MM.1S (cell line): Measurements from ENCODE around the gene F10.

Experiments
- DNase-seq: peaks from one replicate; pipeline ENCODE4 v3.0.0-alpha.2; 2015
- H2AFZ ChIP-seq: fragments of 300-600 bp; sonication (generic); 2 replicates; pipeline ENCODE4 v1.6.0; 2016; ENCODE audit warnings: antibody characterized with exemption, low read length
- H3F3A ChIP-seq: fragments of 300-600 bp; sonication (generic); 2 replicates; pipeline ENCODE4 v1.6.1; 2016; ENCODE audit warnings: mild to moderate bottlenecking, antibody characterized with exemption, low read length, moderate library complexity, mixed read lengths; ENCODE audit not compliant: insufficient read depth
- H3K27ac ChIP-seq: fragments of 300-600 bp; sonication (generic); 2 replicates; pipeline ENCODE4 v1.5.1; 2016; ENCODE audit warnings: mild to moderate bottlenecking, low read length
- H3K27me3 ChIP-seq: fragments of 300-600 bp; sonication (generic); replicated peaks from 2 replicates; pipeline ENCODE4 v1.6.0; 2016; ENCODE audit warnings: low read length; ENCODE audit not compliant: insufficient read depth
- H3K36me3 ChIP-seq: fragments of 300-600 bp; sonication (generic); replicated peaks from 2 replicates; pipeline ENCODE4 v1.6.1; 2016; ENCODE audit warnings: mild to moderate bottlenecking, low read length, mixed read lengths; ENCODE audit not compliant: insufficient read depth
- H3K4me1 ChIP-seq: fragments of 300-600 bp; sonication (generic); 2 replicates; pipeline ENCODE4 v1.6.1; 2016; ENCODE audit warnings: low read length, mixed read lengths
- H3K4me2 ChIP-seq: fragments of 300-600 bp; sonication (generic); 2 replicates; pipeline ENCODE4 v1.6.0; 2016; ENCODE audit warnings: low read depth, low read length
- H3K4me3 ChIP-seq: fragments of 300-600 bp; sonication (generic); 2 replicates; pipeline ENCODE4 v1.5.1; 2016; ENCODE audit warnings: low read length, mixed read lengths
- H3K79me2 ChIP-seq: fragments of 300-600 bp; sonication (generic); 2 replicates; pipeline ENCODE4 v1.6.1; 2016; ENCODE audit warnings: mixed run types, low read length, mixed read lengths
- H3K9ac ChIP-seq: fragments of 300-600 bp; sonication (generic); 2 replicates; pipeline ENCODE4 v1.6.1; 2016; ENCODE audit warnings: low read length, mixed read lengths
- H3K9me2 ChIP-seq: fragments of 300-600 bp; sonication (generic); replicated peaks from 2 replicates; pipeline ENCODE4 v1.6.1; 2016; ENCODE audit warnings: mild to moderate bottlenecking, low read length, mixed read lengths; ENCODE audit not compliant: insufficient read depth
- H3K9me3 ChIP-seq: fragments of 300-600 bp; sonication (generic); replicated peaks from 2 replicates; pipeline ENCODE4 v1.6.1; 2016; ENCODE audit warnings: mild to moderate bottlenecking, low read length, mixed read lengths; ENCODE audit not compliant: insufficient read depth
- H4K20me1 ChIP-seq: fragments of 300-600 bp; sonication (generic); 2 replicates; pipeline ENCODE4 v1.6.1; 2016; ENCODE audit warnings: mild to moderate bottlenecking, low read length, moderate library complexity, mixed read lengths; ENCODE audit not compliant: insufficient read depth
- EZH2 ChIP-seq: fragments of 300-600 bp; sonication (generic); optimal IDR thresholded peaks from 2 replicates; pipeline ENCODE3; 2017; ENCODE audit warnings: low read depth, mild to moderate bottlenecking, antibody characterized with exemption, low read length, mixed read lengths
- EZH2phosphoT487 ChIP-seq: fragments of 300-600 bp; sonication (generic); IDR thresholded peaks from 2 replicates; pipeline ENCODE4 v1.6.1; 2018; ENCODE audit warnings: antibody characterized with exemption, low read length
- TF ChIP-seq, protein P1 (sequence below): fragments of 300-600 bp; sonication (generic); IDR thresholded peaks from 2 replicates; pipeline ENCODE4 v1.5.1; 2016; ENCODE audit warnings: antibody characterized with exemption, low read length, mixed read lengths

F10 gene

DNA sequence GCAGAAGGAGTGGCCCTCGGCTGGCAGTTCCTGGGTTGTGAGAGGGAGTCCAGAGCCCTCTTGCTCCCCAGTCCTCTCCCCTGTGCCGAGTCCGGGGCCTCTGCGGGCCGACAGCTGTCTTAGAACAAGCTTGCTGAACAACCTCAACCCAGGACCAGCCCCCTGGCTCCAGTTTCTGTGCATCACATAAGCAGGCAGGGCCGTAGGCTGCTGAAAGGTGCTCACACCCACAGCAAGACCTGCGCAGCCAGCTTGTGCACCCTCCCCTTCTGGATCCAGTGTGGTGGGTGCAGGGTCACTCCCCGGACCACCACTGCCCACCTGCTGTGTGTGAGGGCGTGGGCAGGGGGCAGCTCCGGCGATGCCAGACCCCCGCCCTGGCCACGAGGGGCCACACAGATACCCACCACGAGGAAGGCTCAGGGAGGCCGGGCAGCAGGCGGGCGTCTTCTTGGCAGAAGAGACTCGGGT, 42.2 kb upstream of the F10 start:
- Histone ChIP-seq H3K36me3 (no peaks in the 10 kb centered on the region), H2AFZ (no peak overlapping the region), H3K79me2 (no peaks in the 10 kb centered on the region), H3K4me1 (no peaks in the 10 kb centered on the region), H3K9me2 (no peaks in the 10 kb centered on the region), H3K27ac (no peak overlapping the region), H4K20me1 (no peaks in the 10 kb centered on the region), H3K9me3 (no peaks in the 10 kb centered on the region), H3F3A (no peaks in the 10 kb centered on the region), H3K9ac (no peak overlapping the region), H3K4me3 (no peak overlapping the region), H3K27me3 (peaks cover 89% of the 10 kb centered on the region), H3K4me2 (no peak overlapping the region)
- DNase-seq, result no peak
- TF ChIP-seq EZH2 (no peak), EZH2phosphoT487 (no peak)
- TF ChIP-seq, protein P1, sequence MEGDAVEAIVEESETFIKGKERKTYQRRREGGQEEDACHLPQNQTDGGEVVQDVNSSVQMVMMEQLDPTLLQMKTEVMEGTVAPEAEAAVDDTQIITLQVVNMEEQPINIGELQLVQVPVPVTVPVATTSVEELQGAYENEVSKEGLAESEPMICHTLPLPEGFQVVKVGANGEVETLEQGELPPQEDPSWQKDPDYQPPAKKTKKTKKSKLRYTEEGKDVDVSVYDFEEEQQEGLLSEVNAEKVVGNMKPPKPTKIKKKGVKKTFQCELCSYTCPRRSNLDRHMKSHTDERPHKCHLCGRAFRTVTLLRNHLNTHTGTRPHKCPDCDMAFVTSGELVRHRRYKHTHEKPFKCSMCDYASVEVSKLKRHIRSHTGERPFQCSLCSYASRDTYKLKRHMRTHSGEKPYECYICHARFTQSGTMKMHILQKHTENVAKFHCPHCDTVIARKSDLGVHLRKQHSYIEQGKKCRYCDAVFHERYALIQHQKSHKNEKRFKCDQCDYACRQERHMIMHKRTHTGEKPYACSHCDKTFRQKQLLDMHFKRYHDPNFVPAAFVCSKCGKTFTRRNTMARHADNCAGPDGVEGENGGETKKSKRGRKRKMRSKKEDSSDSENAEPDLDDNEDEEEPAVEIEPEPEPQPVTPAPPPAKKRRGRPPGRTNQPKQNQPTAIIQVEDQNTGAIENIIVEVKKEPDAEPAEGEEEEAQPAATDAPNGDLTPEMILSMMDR, result no peak

DNA sequence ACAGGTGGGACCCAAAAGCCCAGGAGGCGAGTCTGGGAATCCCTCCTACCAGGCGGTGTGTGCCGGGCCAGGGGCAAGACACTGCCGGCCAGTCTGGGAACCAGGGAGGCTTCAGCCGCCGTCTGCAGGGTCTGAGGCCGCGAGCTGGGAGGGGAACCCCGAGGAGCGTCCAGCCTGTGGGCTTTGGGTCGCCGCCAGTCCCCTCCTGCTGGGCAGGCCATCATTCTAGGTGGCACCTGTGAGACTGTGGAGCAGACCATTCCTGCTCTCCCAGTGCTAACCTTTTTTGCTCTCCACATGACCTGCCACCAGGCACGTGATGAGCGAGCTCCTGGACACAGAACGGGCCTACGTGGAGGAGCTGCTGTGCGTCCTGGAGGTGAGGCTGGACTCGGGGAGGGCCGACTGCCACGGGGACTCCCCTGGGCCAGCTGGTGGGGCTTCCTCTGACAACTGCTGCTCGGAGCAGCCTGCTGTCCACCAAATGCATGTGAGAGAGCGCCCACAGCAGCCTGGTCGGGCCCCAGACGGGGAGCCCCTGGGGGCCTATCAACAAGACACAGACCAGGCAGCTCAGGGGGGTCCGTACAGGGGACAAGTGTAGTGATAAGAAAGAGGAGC, 41.6 kb upstream of the F10 start:
- no peaks in the 10 kb centered on the region for H3K9me2 ChIP-seq
- no peak for DNase-seq
- peaks cover 85% of the 10 kb centered on the region for H3K27me3 ChIP-seq
- no peak overlapping the region for H3K4me2 ChIP-seq
- H3K79me2 ChIP-seq, result no peaks in the 10 kb centered on the region
- no peak overlapping the region for H3K4me3 ChIP-seq
- H3K36me3 ChIP-seq, result no peaks in the 10 kb centered on the region
- TF ChIP-seq EZH2phosphoT487 (no peak), EZH2 (no peak)
- TF ChIP-seq, protein P1, result no peak
- H3K27ac ChIP-seq, result no peak overlapping the region
- no peak overlapping the region for H3K9ac ChIP-seq
- H3F3A ChIP-seq, result no peaks in the 10 kb centered on the region
- no peak overlapping the region for H2AFZ ChIP-seq
- H3K4me1 ChIP-seq, result no peaks in the 10 kb centered on the region
- no peaks in the 10 kb centered on the region for H3K9me3 ChIP-seq
- H4K20me1 ChIP-seq, result no peaks in the 10 kb centered on the region

DNA sequence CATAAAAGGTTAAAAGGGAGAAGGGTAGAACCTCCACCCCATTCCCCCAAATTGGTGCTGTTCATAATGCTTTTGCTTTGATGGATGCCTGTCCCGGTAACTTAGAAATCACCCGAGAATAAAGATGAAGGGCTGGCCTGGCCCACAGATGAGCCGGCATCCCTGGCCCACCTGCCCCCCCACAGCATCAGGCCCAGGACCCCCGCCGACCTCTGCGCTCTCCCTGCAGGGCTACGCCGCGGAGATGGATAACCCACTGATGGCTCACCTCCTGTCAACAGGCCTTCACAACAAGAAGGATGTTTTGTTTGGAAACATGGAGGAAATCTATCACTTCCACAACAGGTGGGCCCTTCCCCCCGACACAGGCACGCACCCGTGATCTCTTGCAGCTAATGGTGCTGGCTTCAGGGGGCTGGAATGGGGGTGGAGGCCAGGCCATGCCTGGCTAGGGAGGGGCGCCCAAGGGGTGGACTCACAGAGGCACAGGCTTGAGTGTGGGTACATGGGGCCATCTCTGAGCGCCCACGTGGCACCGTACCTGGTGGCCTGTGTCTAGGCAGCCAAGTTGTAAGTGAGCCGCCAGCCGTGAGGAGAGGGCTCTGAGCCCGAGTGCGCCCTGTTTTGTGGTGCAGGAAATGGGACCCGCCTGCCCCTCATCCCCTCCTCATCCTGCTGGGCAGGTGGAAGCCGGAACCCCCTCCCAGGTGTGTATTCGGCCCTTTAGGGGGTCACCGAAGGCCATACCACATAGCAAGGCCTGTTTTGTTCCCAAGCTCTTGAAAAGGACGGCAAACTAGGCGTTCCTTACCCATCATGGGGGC, 40.2 kb upstream of the F10 start:
- no peaks in the 10 kb centered on the region for H3K36me3 ChIP-seq
- H3F3A ChIP-seq, result no peaks in the 10 kb centered on the region
- H3K9ac ChIP-seq, result no peak overlapping the region
- H3K4me1 ChIP-seq, result no peaks in the 10 kb centered on the region
- no peak overlapping the region for H2AFZ ChIP-seq
- H3K27me3 ChIP-seq, result peaks cover 88% of the 10 kb centered on the region
- no peak overlapping the region for H3K4me2 ChIP-seq
- no peak overlapping the region for H3K27ac ChIP-seq
- H3K9me2 ChIP-seq, result no peaks in the 10 kb centered on the region
- H4K20me1 ChIP-seq, result no peaks in the 10 kb centered on the region
- no peaks in the 10 kb centered on the region for H3K9me3 ChIP-seq
- no peaks in the 10 kb centered on the region for H3K79me2 ChIP-seq
- H3K4me3 ChIP-seq, result no peak overlapping the region
- TF ChIP-seq EZH2 (no peak), EZH2phosphoT487 (no peak)
- TF ChIP-seq, protein P1, result no peak
- no peak for DNase-seq
